GM08714 (cell line): ENCODE measurements around the gene METTL14.

ENCODE experiments used
- H3K4me3 ChIP-seq: fragments of 200-500 bp; sonication (Bioruptor generic); 2 replicates; pipeline ENCODE4 v1.5.1; 2014; ENCODE audit warnings: mild to moderate bottlenecking, low read length, inconsistent platforms
- ZNF274 ChIP-seq: IDR thresholded peaks from 2 replicates; pipeline ENCODE4 v1.6.1; 2012; ENCODE audit warnings: mild to moderate bottlenecking, low read depth, low read length

Gene METTL14

DNA sequence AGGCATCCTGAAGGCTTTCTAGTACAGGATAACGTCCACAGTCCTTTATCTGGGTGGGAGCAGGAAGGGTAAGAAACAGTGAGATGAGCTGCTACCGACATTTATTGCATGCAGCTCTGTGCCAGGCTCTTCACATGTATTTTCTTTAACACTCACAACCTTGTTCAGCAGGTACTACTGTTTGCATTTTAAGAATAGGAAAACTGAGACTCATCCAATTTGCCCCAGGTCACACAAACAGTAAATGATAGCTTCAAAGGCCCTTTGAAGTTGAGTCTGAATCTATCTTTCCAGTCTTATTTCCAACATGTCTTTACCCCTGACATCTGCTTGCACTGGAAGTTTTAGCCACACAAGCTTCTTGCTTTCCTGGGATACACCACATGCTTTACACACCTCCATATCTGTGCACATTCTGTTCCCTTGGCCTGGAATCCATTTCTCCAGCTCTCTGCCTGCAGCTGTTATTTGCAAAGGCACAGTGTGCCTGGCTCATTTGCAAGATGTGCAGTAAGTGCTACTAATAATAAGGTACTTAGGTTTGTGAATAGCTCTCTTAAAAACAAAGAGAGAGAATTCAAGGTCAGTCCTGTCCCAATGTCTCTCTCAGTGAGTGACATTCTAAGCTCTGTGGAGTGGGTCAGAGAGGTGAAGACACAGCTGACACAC, 61.2 kb downstream of the METTL14 start:
- no peak for TF ChIP-seq ZNF274
- no peak overlapping the region for H3K4me3 ChIP-seq

DNA sequence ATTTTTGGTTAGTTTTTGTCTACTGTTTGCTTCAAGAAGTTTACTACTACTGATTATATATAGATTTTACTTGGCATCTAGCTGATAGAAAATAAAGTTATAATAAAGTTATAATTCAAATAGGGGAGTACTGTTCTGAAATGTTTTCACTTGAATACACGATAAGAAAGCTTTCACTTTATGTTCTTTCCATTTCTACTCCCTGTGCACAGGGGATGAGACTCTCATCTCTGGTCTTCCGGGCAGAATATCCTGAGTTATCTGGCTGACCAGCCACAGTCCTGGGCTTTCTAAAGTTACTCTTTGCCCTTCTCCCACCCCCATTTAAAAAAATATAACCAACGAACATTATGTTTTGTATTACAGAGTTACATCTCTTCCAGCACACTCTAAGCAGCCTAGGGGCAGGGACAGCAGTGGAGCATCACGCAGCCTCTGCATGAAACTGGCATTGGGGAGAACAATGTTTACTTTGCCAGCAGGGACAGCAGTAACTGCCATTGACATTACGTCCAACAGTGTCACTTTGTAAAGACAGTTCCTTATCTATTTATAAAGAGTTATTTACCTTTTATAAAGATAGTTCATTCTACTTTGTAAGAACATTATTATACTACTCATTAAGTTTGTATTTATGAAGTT, 64.3 kb downstream of the METTL14 start:
- no peak overlapping the region for H3K4me3 ChIP-seq
- TF ChIP-seq ZNF274: no peak

DNA sequence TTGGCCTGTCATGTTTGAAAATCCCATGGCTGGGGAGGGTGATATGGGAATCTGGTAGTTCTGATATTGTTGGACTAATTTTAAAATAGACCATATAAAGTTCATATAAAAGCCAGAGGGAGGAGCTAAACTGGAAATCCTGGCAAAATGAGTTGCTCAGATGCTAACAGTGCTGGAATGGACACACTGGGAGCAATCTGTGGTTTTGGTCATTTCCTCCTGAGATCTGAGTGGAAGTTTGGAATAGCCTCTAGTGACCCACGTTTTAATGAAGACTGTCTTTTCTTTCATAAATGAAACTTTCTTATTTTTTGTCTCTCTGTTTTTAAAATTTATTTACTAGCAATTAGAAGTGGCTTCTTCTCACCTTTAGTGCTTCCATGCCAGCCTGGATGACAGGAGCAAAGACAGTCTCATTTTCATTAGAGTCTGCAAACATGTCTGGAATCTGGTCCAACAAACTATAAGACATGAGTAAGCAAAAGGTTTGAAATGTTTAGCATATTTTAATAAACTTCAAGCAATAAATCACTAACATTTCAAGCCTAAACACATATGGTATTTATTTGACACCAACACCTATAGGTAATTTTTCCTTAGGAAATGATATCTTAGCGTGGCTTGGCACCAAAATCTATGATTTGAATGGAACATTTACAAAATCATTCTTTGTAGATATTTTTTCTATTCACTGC, 66.6 kb downstream of the METTL14 start:
- no peak overlapping the region for H3K4me3 ChIP-seq
- no peak for TF ChIP-seq ZNF274

DNA sequence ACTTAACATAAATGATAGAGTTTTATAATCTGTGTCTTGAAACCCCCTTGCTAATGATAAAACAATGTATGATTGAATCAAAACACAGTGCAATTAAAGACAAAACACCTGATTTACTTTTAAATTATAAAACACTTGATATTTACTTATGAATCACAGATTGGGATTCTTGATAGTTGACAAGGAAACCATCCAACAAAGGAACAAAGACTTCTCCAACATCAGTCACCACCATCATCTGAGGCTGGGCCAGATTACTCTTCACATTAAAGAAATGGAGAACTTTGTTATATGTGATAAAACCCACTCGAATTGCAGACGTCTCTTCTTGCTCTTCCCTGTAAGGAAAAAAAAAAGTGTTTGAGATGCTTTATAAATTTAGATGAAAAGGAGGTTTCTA, 67.4 kb downstream of the METTL14 start:
- no peak for TF ChIP-seq ZNF274
- H3K4me3 ChIP-seq: no peak overlapping the region

DNA sequence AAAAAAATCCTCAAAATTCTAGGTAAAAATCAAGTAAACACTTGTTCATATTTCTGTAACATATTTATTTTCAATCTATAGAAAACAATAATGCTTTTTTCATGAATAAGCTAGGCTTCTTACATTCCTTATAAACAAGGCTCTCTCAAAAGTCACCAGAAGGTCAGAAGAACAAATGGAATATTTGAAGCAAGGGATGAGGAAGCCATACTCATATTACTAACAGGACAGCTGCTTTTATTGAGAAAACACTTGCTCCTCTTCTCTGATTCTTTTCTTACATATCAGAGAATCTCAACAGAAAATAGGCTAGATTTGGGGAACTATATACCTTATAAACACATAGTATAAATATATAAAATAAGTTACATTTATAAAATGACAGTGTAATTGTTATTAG, 67.9 kb downstream of the METTL14 start:
- no peak for TF ChIP-seq ZNF274
- no peak overlapping the region for H3K4me3 ChIP-seq

DNA sequence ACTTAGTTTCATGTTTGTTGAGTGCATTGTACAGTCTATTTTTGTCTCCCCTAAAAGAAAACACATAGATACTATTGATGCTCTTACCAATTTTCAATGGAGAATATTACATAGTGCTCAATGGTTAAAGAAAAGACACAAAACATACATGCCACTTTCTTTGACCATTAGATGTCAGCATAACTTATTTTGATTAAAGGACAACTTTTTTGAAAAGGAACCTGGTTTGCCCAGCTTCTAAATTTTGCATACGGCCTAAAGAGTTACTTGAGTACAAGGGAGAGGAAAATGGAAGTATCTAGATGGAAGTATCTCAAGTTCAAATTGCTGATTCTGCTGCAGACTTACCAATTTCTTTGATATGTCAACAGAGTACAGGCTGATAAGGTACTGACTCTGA, 68.5 kb downstream of the METTL14 start:
- no peak for TF ChIP-seq ZNF274
- H3K4me3 ChIP-seq: no peak overlapping the region

DNA sequence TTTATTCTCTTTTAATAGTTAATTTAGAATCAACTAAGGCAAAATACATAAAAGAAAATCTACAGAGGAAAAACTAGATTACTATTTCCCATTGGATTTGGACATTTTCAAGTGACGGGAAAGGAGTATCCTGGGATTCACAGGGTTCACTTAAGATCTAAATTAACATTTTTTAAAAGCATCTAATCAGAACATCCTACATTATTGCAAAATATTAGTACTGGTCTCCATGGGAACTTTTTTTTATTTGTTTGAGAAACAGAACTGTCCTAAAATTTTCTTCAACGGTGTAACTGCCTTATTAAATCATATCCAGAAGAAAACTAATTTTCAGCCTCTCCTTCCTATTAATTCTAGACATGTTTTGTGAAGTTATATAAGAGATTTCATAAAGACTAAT, 69.7 kb downstream of the METTL14 start:
- no peak for TF ChIP-seq ZNF274
- H3K4me3 ChIP-seq: no peak overlapping the region

DNA sequence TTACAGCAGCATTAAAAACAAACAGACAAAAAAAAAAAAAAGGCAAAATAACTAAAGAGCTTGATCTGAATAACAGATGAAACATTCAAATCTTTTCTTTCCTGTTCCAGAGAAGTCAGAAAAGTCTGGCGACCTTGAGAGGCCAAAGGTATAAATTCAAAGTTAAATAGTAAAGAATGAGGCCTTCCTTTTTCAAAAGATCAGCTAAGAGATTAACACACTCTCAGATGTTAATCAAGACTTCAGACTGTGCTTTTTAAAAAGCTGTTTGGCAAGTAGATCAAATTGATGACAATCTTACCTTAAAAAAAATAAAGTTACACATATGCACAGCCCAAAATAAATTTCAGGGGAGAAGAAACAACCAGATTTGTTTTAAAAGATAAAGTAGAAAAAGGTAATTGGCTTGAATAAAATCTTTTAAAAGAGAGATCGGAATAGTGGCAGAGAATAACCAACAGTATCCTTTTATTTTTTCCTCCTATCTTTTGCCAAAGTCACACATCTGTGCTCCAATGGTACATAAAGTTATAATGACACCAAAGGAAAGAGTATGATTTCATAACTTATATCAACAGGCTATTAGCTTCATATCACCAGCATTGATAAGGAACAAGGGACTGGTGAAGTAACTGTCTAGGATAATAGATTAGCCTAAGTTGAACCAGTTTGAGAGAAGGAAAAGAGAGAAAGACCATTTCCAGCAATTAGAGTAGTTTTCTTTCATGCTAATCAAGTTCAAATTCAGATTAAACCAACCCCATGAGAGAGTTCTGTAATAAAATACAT, 70.4 kb downstream of the METTL14 start:
- no peak overlapping the region for H3K4me3 ChIP-seq
- no peak for TF ChIP-seq ZNF274

DNA sequence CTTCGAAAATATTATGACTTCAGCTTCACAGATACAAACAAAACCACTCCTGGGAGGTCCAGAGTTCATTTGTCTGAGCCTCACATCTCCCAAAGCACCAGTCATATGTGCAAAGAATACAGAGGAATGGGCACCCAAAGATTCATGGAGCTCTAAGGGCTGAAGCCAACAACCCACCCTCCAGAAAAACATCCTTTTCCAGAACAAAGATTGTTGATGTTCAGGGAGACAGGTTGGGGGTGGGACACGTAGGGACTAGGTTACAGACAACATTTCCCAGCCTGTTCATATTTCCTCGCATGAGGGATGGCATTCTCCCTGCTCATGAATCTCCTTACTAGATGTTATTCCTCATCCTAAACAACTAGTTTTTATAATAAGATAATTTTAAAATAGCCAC, 71.2 kb downstream of the METTL14 start:
- no peak overlapping the region for H3K4me3 ChIP-seq
- TF ChIP-seq ZNF274: no peak

DNA sequence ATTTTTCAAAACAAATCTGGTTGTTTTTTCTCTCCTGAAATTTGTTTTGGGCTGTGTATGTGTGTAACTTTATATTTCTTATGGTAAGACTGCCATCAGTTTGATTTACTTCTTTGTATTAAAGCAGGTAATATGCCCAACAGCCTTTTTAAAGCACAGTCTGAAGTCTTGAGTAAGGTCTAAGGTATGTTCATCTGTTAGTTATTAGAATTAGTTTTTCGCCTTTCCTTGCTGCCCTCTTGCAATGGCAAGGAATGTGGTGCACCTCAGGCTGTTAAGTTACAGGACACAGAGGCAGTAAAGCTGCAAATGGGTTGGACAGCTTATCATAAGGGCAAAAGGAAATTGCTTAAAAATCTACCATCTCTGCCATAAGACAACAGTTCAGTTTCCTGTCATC, 71.8 kb downstream of the METTL14 start:
- no peak overlapping the region for H3K4me3 ChIP-seq
- TF ChIP-seq ZNF274: no peak

DNA sequence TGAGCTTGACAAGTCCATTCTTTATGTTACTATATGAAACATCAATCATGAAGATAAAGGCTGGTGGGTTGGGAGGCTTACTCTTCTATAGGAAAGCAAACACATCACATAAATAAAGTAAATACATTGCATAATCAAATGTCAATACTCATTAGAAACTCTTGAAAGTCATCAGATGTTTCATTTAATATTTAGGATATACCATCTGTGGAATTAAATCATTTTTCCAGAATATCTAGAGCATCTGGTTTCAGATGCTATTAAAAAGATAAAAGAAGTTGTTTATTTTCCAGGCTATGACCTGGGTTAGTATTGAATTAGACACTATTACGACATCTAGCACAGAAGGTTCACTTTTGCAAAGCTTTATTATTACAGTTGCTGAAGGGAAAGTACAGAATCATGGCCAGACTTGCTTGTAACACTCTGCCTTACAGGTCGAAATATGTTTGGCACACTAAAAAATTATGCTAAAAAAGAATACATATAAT, 72.6 kb downstream of the METTL14 start:
- no peak for TF ChIP-seq ZNF274
- H3K4me3 ChIP-seq: no peak overlapping the region

DNA sequence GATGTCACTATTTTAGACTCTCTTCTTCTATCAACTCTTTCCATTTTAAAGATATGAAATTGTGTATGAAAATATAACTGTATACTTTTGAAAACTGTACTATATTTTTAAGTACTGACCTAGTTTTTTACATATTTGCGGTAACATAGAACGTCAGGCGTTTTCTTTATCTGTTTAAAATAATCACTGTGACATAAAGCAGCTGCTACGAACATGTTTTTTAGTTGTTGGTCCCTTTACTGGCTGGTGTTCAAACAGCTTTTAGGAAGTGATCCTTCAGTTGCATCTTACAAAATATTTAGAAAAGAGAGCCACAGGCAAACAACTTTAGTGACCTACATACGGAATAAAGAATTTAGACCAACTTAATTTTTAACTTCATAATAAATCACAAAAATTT, 73.1 kb downstream of the METTL14 start:
- no peak overlapping the region for H3K4me3 ChIP-seq
- TF ChIP-seq ZNF274: no peak

DNA sequence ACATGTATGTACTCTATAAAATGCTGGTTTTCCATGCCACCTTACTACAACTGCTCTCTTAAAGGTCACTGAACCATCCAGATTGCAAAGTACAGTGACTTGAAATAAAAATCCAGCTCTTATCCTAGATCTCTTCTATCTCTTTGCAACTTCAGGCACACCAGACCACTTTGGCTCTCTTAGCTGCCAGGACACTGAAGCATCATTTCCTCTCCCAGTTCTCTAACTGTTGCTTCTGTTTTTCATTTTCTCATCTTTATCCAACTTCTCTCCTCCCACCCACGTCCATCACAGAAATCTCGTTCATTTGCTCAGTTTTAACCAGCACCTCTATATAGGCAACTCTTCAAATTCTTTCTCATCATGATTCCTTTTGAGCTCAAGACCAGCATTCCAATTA, 74.3 kb downstream of the METTL14 start:
- no peak overlapping the region for H3K4me3 ChIP-seq
- no peak for TF ChIP-seq ZNF274

DNA sequence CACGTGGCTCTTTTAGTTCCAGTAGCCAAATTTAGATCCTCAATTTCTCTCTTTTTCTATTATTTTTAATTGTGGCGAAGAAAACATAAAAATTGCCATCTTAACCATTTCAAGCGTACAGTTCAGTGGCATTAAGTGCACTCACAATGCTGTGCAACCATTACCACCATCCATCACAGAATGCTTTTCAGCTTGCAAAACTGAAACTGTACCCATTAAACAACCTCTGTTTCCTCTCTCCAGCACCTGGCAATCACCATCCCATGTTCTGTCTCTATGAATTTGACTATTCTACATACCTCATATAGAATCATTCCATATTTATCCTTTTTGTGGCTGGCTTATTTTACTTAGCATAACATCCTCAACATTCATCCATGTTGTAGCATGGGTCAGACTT, 74.9 kb downstream of the METTL14 start:
- no peak for TF ChIP-seq ZNF274

More for the DNA sequence above, 74.9 kb downstream of the METTL14 start:
- H3K4me3 ChIP-seq: no peak overlapping the region
